Chondrocyte (in vitro differentiated cells): Measurements from ENCODE around the gene HPS1. TPM values are rescaled to one million over a fixed set of nuclear protein-coding genes. Genes with fewer than 3 reads are reported as not detected.

Experiments
- DNase-seq: peaks from one replicate; pipeline ENCODE4 v3.0.0; 2021; ENCODE audit warnings: mixed read lengths, low spot score
- H3K27ac Mint-ChIP-seq: one replicate; pipeline ENCODE4 v1.8.0; 2021; ENCODE audit warnings: mild to moderate bottlenecking, moderate library complexity, mixed read lengths; ENCODE audit not compliant: unreplicated experiment
- H3K27me3 Mint-ChIP-seq: 2 replicates; pipeline ENCODE4 v1.8.0; 2021; ENCODE audit warnings: low read depth, mixed read lengths
- H3K36me3 Mint-ChIP-seq: 2 replicates; pipeline ENCODE4 v1.8.0; 2021; ENCODE audit warnings: low read depth, mixed read lengths
- H3K4me1 Mint-ChIP-seq: 2 replicates; pipeline ENCODE4 v1.8.0; 2021; ENCODE audit warnings: low read depth, mild to moderate bottlenecking, mixed read lengths
- H3K4me3 Mint-ChIP-seq: one replicate; pipeline ENCODE4 v1.8.0; 2021; ENCODE audit warnings: mild to moderate bottlenecking, moderate library complexity, mixed read lengths; ENCODE audit not compliant: unreplicated experiment
- H3K9me3 Mint-ChIP-seq: 2 replicates; pipeline ENCODE4 v1.8.0; 2021; ENCODE audit warnings: low read depth, mixed read lengths
- CTCF ChIP-seq: fragments of 200-600 bp; sonication (generic); IDR thresholded peaks from 2 replicates; pipeline ENCODE4 v1.5.0; 2021; ENCODE audit warnings: antibody characterized with exemption, mild to moderate bottlenecking, moderate library complexity
- total RNA-seq: library from RNA; stranded (reverse); gene quantifications from 3 replicates; pipeline ENCODE4 v1.2.1, GENCODE V29; 2021

The HPS1 gene
- total RNA-seq, 1 donor from 2014 or later: 50.5 TPM

GRCh38 chr10:98478430-98479222 is 31.9 kb upstream of the HPS1 start:
- no peak for TF ChIP-seq CTCF
- H3K4me1 Mint-ChIP-seq: no peaks in the 10 kb centered on the region
- no peaks in the 10 kb centered on the region for H3K27me3 Mint-ChIP-seq
- H3K27ac Mint-ChIP-seq: no peak overlapping the region
- H3K9me3 Mint-ChIP-seq: no peaks in the 10 kb centered on the region
- H3K4me3 Mint-ChIP-seq: no peak overlapping the region
- no peaks in the 10 kb centered on the region for H3K36me3 Mint-ChIP-seq
- DNase-seq: no peak

GRCh38 chr10:98477861-98478260 is 31.1 kb upstream of the HPS1 start:
- H3K4me1 Mint-ChIP-seq: no peaks in the 10 kb centered on the region
- no peak overlapping the region for H3K4me3 Mint-ChIP-seq
- DNase-seq: no peak
- H3K27ac Mint-ChIP-seq: no peak overlapping the region
- H3K27me3 Mint-ChIP-seq: no peaks in the 10 kb centered on the region
- H3K36me3 Mint-ChIP-seq: no peaks in the 10 kb centered on the region
- no peak for TF ChIP-seq CTCF
- H3K9me3 Mint-ChIP-seq: no peaks in the 10 kb centered on the region

GRCh38 chr10:98474628-98475027 is 27.9 kb upstream of the HPS1 start:
- Mint-ChIP-seq H3K4me3 (no peak overlapping the region), H3K4me1 (no peaks in the 10 kb centered on the region), H3K36me3 (no peaks in the 10 kb centered on the region), H3K27me3 (peaks cover 14% of the 10 kb centered on the region), H3K27ac (no peak overlapping the region), H3K9me3 (no peaks in the 10 kb centered on the region)
- DNase-seq: no peak
- no peak for TF ChIP-seq CTCF

- DNase-seq: no peak
- no peak overlapping the region for H3K4me3 Mint-ChIP-seq
- peaks cover 4% of the 10 kb centered on the region for H3K4me1 Mint-ChIP-seq
- no peak overlapping the region for H3K27ac Mint-ChIP-seq
- peaks cover 22% of the 10 kb centered on the region for H3K27me3 Mint-ChIP-seq
- no peak for TF ChIP-seq CTCF
- H3K36me3 Mint-ChIP-seq: no peaks in the 10 kb centered on the region
- H3K9me3 Mint-ChIP-seq: no peaks in the 10 kb centered on the region
Observed at GRCh38 chr10:98472196-98472595, 25.5 kb upstream of the HPS1 start.

GRCh38 chr10:98470850-98471249 is 24.1 kb upstream of the HPS1 start:
- Mint-ChIP-seq H3K27me3 (peaks cover 22% of the 10 kb centered on the region), H3K27ac (no peak overlapping the region), H3K36me3 (no peaks in the 10 kb centered on the region), H3K4me3 (no peak overlapping the region), H3K9me3 (no peaks in the 10 kb centered on the region), H3K4me1 (peaks cover 5% of the 10 kb centered on the region)
- no peak for DNase-seq
- no peak for TF ChIP-seq CTCF
